GM04503 (cell line): Measurements from ENCODE around the gene TXNRD3.

Experiments used
- DNase-seq: peaks from one replicate; pipeline ENCODE4 v3.0.0-alpha.2; 2012; ENCODE audit warnings: low read depth

TXNRD3 gene

DNA sequence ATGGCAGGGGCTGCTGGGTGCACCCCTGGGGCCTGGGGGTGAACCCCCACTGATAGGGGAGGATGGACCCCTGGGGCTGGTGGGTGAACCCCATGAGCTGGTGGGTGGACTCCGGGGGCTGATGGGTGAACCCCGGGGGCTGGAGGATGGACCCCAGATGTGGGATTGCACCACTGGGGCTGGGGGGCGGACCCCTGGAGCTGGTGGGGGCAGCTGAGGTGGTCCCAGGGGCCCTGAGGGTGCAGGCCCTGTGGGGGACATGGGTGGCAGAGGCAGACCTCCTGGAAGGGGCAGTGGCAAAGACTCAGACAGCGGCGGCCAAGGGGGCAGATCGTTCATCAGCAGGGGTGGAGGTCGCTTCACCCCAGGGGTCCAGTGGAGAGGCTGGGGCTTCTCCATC, 17.4 kb upstream of the TXNRD3 start:
- no peak for DNase-seq

DNA sequence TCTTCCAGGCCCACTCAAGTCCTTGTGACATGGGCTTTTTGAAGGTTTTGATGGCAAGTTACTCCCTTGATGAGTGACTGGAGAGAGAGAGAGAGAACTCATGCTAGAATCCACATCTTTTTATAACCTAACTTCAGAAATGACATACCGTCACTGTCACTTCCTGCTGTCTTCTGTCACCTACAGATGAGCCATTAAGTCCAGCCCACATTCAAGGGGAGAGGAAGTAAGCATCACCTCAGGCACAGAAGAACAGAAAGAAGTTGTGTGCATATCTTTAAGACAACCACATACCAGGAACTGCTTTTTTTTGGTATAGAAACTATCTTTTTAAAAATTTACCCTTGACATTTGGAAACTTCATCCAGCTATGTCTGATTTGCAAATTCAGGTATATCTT, 16.6 kb upstream of the TXNRD3 start:
- no peak for DNase-seq

DNA sequence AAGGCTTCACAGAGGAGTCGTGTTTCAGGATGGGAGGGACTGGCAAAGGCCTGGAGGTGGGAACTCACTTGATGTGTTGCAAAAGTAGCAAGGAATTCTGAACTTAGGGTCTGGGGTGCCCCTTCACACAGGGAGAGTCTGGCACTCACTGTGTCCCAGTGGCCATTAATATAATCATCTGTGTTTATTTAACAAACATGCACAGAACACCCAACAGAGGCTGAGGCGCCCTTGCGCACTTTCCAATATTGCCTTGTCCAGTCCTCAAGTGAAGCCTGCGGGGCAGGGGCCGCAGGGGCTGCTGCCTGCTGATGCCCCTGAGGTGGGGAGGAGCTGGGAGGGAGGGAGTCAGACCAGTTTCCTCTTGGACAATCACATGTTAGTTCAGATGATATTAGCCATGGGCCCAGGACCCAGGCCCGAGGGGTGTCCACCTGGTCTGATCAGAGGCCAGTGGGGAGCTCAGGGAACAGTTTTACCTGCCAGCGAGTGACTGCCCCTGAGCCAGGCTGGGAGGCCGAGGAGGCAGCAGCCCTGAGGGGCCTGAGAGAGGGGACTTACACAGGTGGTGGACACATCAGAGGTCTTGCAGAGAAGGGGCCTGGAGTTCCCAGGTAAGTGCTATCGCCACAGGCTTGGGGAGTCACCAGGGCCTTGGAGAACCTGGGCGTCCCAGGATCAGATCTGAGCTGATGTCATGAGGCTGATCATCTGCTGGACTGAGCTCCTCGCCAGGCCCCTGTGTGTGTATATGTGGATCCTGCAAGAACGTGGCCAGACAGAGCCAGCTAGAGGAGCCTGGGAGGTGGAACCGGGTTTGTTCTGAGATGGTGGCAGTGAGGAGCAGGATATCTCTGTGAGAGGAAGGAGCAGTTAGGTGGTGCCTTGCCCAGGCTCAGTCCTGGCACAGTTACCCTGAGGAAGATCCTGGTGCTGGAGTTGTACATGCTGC, 13.8 kb upstream of the TXNRD3 start:
- DNase-seq, result no peak

DNA sequence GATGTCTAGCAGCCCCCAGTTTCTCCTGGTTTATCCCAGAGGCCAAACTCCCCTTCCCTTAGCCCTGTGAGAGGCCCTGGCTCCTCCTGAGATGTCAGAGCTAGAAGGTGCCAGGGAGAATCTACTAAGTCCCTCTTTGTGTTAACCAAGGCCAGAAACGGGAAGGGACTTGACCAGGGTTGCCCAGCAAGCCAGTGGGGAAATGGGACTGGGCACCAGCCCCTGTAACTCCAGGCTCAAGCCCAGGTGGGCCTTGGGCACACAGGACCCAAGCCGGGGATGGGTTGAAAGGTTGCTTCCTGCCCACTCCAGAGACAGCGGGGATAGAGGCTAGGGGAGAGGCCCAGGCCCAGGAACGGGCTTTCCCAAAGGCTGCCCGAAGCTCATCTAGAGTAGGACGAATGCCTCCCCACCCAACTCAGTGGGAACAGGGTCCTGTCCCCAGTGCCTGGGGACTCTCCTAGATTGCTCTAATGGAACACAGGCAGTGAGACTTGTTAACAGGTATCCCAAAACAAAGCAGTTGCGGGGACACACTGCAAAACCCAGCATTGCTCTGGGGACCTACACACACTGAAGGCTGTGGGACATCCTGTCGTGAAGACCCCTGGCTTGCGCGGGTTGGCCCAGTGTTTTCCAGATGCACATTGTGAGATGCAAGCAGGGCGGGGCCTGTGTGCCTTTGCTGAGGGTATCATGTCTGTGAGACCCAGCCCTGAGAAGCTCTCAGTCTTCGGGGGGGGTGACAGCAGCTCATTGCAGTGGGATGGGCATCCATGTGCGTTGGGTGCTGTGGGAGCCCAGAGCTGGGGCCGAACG, 12.9 kb upstream of the TXNRD3 start:
- no peak for DNase-seq

DNA sequence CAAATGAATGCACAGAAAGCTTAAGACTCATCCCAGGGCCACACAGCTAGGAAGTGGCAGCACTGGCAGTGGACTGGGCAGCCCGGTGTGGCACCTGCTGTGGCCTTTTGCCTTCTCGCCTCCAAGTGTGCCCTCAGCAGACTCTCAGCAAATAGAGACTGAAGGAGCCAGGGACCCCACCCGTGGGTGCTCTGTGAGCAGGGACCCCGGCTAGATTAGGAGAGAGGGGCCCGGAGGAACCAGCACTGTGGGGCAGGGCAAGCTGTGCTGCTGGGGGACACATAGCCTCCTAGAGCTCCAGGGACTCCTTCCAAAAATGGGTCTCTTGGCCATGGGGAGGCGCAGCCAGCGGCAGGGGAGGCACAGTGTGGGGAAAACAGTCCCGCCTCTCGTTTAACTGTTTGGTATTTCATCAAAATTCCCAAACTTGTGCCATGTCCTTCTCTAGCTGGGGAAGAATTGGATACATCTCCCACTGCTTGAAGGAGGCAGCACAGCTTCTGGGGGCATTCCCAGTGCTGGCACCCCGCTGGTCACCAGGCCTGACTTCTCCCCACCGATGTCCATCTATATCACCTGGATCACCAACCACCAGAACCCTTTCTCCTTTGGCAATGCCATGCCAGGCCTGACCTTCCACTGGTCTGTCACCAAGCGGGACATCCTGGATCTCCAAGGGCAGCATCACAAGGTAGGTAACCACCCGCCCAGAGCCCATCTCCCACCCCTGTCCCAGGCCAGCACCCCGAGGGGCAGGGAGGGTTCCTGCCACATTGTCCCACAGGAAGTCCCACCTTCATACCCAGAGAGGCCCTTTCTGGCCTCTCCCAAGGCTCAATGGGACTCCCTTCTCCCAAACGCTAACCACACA, 12.0 kb upstream of the TXNRD3 start:
- DNase-seq, result no peak

DNA sequence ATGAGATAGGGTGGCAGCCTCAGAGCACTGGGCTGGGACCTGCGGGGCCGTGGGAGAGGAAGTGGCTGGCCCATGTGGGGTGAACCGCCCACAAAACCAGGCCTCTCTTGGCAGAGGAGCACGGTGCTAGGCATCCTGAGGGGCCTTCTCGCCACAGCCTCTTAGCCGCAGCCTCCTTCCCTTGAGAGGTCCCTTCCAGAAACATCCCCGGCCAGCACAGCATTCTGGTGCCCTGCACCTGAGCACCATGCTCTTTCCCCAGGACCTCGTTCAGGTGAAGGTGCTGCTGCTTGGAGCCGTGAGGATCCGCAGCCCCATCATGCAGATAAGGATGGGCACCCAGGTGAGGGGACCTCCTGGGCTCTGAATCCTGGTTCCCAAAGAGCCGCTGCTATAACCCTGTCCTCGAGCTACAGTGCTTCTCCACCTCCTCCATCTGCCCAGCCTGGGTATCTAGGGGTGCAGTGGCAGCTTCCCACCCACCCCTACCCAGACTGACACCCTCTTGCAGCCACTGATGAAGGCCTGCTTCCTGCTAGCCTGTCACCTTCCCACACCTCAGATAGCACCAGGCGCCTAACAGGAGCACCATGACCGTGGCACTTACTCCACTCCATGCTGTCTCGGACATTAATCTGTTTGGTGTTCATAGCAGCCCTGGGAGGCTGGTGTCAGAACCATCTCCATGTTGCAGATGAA, 11.2 kb upstream of the TXNRD3 start:
- no peak for DNase-seq

DNA sequence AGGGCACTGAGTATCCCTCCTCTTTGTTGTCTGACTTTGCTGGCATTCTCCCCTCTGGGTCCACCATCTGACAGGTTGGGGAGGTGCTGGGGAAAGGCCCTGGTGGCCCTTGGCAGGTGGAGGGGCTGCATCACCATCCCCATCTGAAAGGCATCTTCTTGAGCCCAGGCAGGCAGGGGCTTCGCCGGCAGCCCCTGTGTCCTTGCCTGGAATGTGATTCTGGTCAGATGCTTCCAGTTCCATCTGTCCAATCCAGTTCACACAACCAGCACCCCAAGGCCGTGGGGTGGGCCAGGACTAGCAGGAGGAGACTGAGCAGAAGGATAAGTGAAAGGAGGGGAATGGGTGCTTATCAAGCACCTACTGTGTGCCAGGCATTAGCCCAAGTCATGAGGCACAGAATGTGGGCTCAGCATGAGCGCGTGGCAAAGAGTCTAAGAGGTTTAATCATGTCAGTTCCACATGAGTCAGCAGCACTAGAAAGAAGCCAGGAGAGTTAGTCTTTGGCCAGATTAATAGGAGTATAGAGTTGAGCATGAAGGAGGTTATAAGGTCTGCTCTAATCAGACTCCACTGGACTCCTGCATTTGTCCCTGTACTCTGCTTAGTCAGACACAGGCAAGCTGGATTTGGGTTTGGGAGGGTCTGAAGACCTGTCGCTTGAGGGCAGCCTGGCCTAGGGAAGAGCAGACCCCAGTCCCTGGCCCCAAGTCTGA, 10.5 kb upstream of the TXNRD3 start:
- DNase-seq, result no peak

DNA sequence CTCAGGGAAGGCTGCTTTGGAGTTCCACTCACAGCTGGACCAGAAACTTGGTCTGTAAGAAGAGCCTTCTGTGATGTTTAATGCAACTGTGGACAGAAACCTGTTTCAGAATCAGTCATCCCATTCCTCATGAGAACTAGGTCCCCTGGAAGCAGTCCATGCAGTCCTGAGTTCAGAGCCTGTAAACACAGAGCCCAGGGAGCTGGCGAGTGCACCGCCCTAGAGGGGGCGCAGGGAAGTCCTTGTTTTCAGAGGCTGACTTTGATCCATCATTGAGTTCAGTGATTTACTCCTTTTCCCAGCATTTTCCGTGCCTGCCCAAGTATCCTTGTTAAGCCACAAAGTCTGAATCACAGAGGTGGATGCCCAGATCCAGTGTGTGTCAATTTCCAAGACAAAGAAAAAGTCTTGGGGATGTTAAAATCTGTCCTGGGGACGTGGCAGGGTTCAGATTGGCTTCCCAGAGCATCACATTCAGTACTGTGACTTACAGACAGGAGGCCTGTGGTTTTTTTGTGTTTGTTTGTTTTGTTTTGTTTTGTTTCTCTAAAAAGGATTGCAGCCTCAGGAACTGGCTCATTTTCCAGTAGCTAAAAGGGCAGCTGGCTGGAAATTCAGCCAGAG, 9.8 kb upstream of the TXNRD3 start:
- DNase-seq, result no peak

DNA sequence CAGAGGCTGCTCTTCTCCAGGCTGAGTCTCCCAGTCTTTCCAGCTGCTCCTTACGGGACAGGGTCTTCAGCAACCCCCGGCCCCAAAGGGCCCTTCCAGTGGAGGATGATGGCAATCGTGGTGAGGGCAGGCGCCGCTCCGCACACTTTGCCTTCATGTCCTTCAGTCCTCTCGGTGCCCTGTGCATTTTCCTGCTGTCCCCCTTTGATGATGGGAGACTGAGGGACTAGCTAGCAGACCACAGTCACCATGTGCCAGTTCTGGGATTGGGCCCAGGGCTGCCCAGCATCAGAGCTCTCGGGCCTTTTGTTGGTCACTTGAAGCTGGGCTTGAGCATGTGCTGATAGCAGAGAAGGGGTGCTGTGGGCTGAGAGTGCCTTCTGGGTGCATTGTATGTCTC, 8.8 kb upstream of the TXNRD3 start:
- no peak for DNase-seq

DNA sequence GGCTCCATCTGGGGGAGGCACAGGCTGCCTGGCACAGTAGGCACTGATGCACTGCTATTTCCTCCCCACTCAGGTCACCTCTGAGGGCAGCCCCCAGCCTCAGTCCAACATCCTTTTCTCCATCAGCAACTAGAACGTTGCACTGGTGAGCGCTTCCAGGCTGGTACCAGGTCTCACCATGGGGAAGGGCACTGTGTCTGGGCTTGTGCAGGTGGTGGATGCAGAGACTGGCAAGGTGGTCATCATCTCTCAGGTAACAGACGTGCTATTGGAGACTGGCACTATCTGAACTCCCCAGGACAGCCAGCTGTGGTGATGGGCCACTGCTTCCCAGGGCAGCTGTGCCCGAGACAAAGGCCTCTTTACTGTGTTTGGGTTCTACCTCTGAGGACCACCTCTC, 8.3 kb upstream of the TXNRD3 start:
- no peak for DNase-seq

DNA sequence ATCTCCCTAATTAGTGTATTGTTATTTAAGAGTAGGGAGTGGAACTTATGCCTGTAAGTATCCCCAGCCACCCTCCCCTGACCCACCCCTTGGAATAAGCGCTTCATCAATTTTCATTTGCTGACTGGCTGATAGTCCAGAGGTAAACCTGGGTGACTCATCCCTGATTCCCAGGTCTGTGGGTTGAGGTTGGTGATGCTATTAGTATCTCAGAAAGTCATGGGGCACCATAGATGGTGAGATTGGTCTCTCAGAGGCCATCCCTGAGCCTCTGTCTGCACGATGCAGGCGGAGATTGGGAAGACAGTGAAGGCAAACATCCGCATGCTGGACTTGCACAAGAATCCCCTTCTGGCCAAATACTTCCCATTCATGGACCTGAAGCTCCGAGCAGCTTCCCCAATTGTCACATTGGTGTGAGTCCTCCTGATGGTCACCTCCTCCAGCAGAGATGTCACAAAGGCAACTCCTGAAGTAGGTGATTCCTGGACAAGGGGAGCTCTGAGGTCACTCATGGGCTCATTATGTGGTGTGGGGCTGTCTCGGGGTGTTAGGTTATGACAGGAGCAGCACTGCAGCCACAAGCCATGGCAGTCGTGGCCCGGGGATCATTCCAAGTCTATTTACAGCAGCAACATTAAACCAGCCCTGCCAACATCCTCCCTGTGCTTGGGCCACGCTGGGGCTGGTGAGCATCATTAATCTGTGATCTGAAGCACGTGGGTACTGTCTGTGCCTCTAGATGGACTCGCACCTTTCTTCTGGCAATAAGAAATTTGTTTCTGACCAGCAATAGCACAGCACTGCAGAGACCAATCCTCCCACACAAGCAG, 6.8 kb upstream of the TXNRD3 start:
- DNase-seq, result no peak

DNA sequence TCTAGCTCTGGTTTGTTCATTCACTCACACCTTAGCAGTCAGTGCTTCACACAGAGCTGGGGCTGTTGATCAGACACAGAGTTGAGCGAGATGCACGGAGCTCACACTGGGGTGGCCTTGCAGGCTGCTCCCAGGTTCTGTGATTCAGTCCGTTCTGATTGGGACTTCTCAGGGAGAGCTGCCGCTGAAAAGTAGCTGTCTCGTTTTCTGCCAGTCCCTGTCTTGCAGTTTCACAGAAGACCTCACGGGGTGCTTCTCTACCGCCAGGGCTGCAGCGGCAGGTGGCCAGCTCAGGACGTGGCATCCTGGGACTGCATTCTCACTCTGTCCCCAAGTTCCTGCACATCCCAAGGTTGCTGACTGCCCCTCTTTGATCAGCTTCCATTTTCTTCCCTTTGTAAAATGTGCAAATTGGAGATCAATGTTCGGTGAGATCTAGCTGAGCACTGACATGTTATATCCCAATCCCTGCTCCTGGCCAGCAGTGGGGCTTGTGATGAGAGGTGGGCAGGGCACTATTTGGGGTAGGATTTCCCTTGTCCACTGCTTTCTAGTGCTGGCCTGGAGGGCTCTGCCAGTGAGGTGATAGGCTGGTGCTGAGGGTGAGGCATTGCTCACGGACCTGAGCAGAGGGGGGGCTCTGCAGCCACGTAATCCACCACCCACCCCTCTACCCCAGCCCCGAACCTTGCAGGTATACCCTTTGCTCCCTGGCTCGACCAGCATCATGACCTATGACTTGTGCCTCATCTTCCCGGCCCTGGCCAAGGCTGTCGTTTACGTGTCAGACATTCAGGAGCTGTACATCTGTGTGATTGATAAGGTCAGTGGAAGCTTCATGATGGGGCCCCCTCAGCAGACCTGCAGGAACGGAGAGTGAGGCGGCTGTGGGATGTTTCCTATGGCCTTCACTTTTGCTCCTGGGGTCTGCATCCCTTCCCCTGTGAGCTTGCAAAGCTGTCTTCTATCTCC, 5.3 kb upstream of the TXNRD3 start:
- no peak for DNase-seq

DNA sequence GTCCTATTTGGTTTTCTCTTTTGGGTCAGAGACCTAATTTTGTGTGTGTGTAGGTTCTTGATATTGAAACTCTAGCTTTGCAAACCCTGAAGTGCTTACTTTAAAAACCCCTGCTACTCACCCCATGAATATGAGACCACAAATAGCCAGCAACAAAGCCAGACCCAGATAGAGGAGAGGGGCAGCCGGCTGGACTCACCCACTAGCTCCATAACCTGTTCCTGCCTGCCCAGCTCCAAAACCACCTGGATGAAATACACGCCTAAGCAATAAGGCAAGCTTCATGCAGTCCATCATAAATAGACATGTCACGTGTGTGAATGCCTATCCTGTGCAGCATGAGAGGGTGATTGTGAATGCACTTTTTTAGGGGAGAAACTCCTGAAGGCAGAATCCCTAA, 3.7 kb upstream of the TXNRD3 start:
- DNase-seq, result no peak

DNA sequence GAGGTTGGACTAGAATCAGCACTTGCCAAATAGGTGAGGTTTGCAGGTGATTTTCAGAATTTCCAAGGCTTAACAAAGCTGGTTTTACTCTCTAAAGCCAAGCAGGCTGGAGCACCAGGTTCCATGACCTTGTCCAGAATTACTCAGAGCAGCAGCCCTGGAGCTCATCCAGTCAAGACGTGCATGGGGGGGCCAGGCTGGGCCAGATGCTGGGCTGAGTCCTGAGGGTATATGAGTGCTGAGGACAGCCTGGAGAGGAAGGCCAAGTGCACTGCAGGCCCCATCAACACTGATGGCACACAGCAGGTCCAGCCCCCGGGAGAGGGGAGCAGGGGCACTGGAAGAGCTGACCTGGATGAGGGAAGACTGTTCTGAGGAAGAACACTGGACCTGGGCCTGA, 3.0 kb upstream of the TXNRD3 start:
- no peak for DNase-seq

DNA sequence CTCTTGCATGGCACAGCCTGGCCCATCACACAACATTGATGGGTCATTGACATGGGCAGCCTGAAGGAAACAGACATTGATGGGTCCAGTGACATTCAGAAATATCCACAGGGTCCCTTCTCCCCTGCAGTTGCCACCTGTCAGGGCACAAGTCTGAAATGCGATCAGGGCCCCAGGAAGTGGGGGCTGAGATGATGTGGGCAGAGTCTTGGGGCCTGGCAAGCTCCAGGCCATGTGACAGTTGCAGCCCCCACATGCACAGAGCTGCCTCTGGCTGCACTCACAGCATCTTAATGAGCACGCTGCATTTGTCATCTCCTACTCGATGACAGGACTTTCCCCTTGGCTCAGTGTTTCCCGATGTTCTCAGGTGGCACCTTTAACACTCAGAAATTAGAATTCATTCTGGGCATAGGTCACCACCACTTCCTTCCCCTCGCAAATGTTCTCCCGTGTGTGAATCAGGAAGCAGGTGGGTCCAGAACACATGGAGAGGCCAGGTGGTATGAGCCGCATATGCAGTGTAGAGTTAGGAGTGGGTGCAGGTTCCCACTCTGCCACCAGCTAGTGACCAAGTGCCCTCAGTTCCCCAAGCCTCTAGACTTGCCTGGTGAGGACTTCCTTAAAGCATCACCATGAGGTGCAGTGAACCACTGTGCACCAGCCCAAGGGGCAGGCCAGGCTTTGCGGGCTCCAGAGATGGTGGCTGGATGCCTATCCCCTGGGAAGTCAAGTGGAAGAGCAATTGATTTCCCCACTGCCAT, 1.6 kb upstream of the TXNRD3 start:
- DNase-seq, result no peak

DNA sequence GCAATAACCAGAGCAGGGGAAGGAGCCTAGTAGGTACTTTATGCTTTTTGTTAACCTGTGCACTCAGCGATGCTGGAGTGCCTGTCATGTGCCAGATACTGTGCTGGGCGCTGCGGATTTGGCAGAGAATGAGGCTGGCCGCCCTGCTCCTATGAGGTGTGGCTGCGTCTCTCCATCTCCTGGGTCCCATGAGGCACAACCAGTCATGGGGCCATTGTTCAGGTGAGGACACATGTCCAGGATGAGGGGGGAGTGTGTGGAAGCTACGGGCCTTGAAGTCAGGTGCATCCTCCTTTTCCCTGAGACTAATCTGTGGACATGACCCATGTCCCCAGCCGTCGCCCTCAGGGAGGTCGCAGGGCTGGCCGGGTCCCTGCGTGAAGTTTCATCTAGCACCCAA, 963 bp upstream of the TXNRD3 start:
- no peak for DNase-seq

DNA sequence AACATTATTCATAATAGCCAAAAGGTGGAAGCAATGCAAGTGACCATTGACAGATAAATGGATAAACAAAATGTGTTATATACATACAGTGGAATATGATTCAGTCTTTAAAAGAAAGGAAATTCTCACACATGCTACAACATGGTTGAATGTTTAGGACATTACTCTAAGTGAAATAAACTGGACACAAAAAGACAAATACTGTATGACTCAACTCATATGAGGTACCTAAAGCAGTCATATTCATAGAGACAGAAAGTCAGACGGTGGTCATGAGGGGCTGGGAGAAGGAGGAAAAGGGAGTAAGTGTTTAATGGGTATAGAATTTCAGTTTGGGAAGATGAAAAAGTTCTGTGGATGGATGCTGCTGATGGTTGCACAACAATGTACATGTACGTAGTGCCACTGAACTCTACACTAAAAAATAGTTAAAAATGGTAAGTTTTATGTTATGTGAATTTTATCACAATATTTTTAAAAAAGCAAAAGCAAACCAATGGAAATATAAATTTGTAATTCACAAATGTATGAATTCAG, 5.3 kb downstream of the TXNRD3 start:
- DNase-seq, result no peak
